Left colon (tissue), 2 donors: ENCODE data around the gene MRPL22. TPM values are rescaled to one million over a fixed set of nuclear protein-coding genes. Genes with fewer than 3 reads are reported as not detected.

Source experiments
- total RNA-seq, 2 donors: library from RNA; stranded (reverse); fragmentation: NEBNext Ultra II Directional; extraction: Animal tissue kit (Norgen Biotek cat#: 25700); gene quantifications; one replicate each; pipeline ENCODE4 v1.2.1, GENCODE V29; 2021
- donor health status: DM: no; HTN: no; CAD: no.
- donor health status: DM: yes; HTN: yes; CAD: no.

Gene MRPL22
- total RNA-seq, 2 donors from 2014 or later: 38.6 to 48.7 TPM

Other genes with a start within 250 kb of the MRPL22 start
- gene LARP1, start 185.7 kb upstream of the MRPL22 start, total RNA-seq: 100 to 1,000 TPM; 118 to 161 TPM
- 10 to 100 TPM; 12.0 to 36.6 TPM for gene FAXDC2, start 90.5 kb upstream of the MRPL22 start, total RNA-seq
- 10 to 100 TPM; 50.6 to 58.7 TPM for gene CNOT8, start 82.4 kb upstream of the MRPL22 start, total RNA-seq
- 1 to 10 TPM; 6.7 to 7.7 TPM for gene GEMIN5, start 2.9 kb upstream of the MRPL22 start, total RNA-seq
- not detected for gene KIF4B, start 72.7 kb downstream of the MRPL22 start, total RNA-seq